CD4-positive, alpha-beta memory T cell (primary cell): ENCODE data around the gene PPP2R5E. TPM values are rescaled to one million over a fixed set of nuclear protein-coding genes. Genes with fewer than 3 reads are reported as not detected.

Source experiments
- CTCF ChIA-PET: fragments of 350-600 bp; sonication (Branson Sonifier 250); formaldehyde crosslinking; loops from one replicate; lab custom pipeline; 2021; ENCODE audit warnings: inconsistent platforms; ENCODE audit not compliant: partially characterized antibody; lab: Charles Lee
- POLR2A ChIA-PET: fragments of 350-600 bp; sonication (Branson Sonifier 250); formaldehyde crosslinking; loops from one replicate; lab custom pipeline; 2021; ENCODE audit not compliant: partially characterized antibody; lab: Charles Lee
- DNase-seq, 5 donors: peaks; one replicate each; pipeline versions ENCODE4 v3.0.0 to v3.0.0-alpha.2; 2020 to 2022; ENCODE audit warnings: mixed read lengths in 1 of 5
- H3K27ac ChIP-seq: one replicate; pipeline ENCODE4 v1.7.0; 2013; ENCODE audit warnings: low read depth, low read length
- H3K27me3 ChIP-seq: 2 replicates; pipeline ENCODE4 v1.7.0; 2013; ENCODE audit warnings: mild to moderate bottlenecking, low read length, moderate library complexity; ENCODE audit not compliant: insufficient read depth
- H3K36me3 ChIP-seq: 2 replicates; pipeline ENCODE4 v1.7.0; 2013; ENCODE audit warnings: mild to moderate bottlenecking, low read length, moderate library complexity; ENCODE audit not compliant: insufficient read depth
- H3K4me1 ChIP-seq: 2 replicates; pipeline ENCODE4 v1.7.0; 2013; ENCODE audit warnings: mild to moderate bottlenecking, low read length, moderate library complexity; ENCODE audit not compliant: insufficient read depth
- H3K4me3 ChIP-seq, 2 donors: one replicate each; pipeline ENCODE4 v1.7.0; 2013; ENCODE audit warnings: low read length in 2 of 2, mild to moderate bottlenecking in 1 of 2
- H3K9me3 ChIP-seq, 2 donors: one replicate each; pipeline ENCODE4 v1.7.0; 2013; ENCODE audit warnings: low read length in 2 of 2, control low read depth in 1 of 2; ENCODE audit not compliant: control insufficient read depth in 1 of 2
- H3K27ac Mint-ChIP-seq, 7 donors: one replicate each; pipeline ENCODE4 v1.8.0; 2020 to 2021; ENCODE audit warnings: mixed read lengths in 7 of 7, mild to moderate bottlenecking in 6 of 7, inconsistent platforms in 3 of 7, moderate library complexity in 3 of 7
- H3K27me3 Mint-ChIP-seq, 2 donors: one replicate each; pipeline ENCODE4 v1.8.0; 2020 to 2021; ENCODE audit warnings: mixed read lengths in 2 of 2
- H3K36me3 Mint-ChIP-seq, 2 donors: one replicate each; pipeline ENCODE4 v1.8.0; 2020 to 2021; ENCODE audit warnings: mixed read lengths in 2 of 2, inconsistent platforms in 1 of 2, mild to moderate bottlenecking in 1 of 2
- H3K4me1 Mint-ChIP-seq, 4 donors: one replicate each; pipeline ENCODE4 v1.8.0; 2020 to 2021; ENCODE audit warnings: mixed read lengths in 4 of 4, mild to moderate bottlenecking in 1 of 4
- H3K4me3 Mint-ChIP-seq, 8 donors: one replicate each; pipeline ENCODE4 v1.8.0; 2020 to 2021; ENCODE audit warnings: mixed read lengths in 8 of 8, mild to moderate bottlenecking in 7 of 8, moderate library complexity in 6 of 8, inconsistent platforms in 3 of 8
- H3K9me3 Mint-ChIP-seq, 8 donors: one replicate each; pipeline ENCODE4 v1.8.0; 2020 to 2021; ENCODE audit warnings: mixed read lengths in 8 of 8, mild to moderate bottlenecking in 5 of 8, inconsistent platforms in 3 of 8, moderate library complexity in 1 of 8
- intact Hi-C: fragments of 100-400 bp; cut with micrococcal nuclease; formaldehyde crosslinking; loops from one replicate; pipeline ENCODE4 v1.15.1; 2023
- polyA plus RNA-seq, 2 donors: library from polyadenylated mRNA; unstranded; fragments of 300-500 nt; fragmentation: Illumina TruSeq; gene quantifications; one replicate each; pipeline ENCODE4 v1.2.3, GENCODE V29; 2021
- total RNA-seq, 2 experiments: library from RNA; stranded (reverse); gene quantifications; one replicate each; pipeline ENCODE4 v1.2.3, GENCODE V29; 2021

Gene PPP2R5E
- total and polyA plus RNA-seq, 4 experiments from 2014 or later, result 36.2 to 38.3 (median 37.1) TPM

GRCh38 chr14:63543826-63544406 lies 739 bp upstream of the PPP2R5E start:
- peaks cover 26 to 48% (median 33%) of the 10 kb centered on the region in 4 donors for H3K4me1 Mint-ChIP-seq
- H3K27me3 ChIP-seq, result no peaks in the 10 kb centered on the region
- intact Hi-C loops, result loop anchor here (1.0 to 10.0 kb wide), 9 partner anchors 98 to 1868 kb away; partner anchors contain the start of genes FUT8, MAX, MTHFD1 and SGPP1

GRCh38 chr14:63542231-63542999 lies 762 bp downstream of the PPP2R5E start:
- H3K9me3 Mint-ChIP-seq, result no peaks in the 10 kb centered on the region
- H3K27ac Mint-ChIP-seq, result peak overlapping the region; percentile 61 to 93 (median 89)
- H3K4me3 ChIP-seq, result peak overlapping the region; percentile 59 to 68
- no peaks in the 10 kb centered on the region for H3K27me3 ChIP-seq
- H3K27ac ChIP-seq, result peak overlapping the region; percentile 91
- no peaks in the 10 kb centered on the region for H3K27me3 Mint-ChIP-seq
- peaks cover 15 to 31% of the 10 kb centered on the region in 2 donors for H3K36me3 Mint-ChIP-seq
- DNase-seq, result peak in 2 of 5 donors; percentile 5 to 38
- ChIA-PET CTCF (interaction anchor here (0.9 to 1.4 kb wide), 2 partner anchors 108 to 227 kb away, joined by 3 to 4 read pairs; no protein-coding TSS in a partner anchor), POLR2A (interaction anchor here (0.6 to 4.2 kb wide), 8 partner anchors 10 to 228 kb away, joined by 3 to 34 read pairs (median 6); partner anchors contain the start of genes SGPP1 and WDR89)
- no peaks in the 10 kb centered on the region for H3K9me3 ChIP-seq
- intact Hi-C loops, result loop anchor here (2.0 to 10.0 kb wide), 7 partner anchors 232 to 1870 kb away; partner anchors contain the start of genes FUT8, MAX, MTHFD1 and SYNE2
- peaks cover 27 to 52% (median 37%) of the 10 kb centered on the region in 4 donors for H3K4me1 Mint-ChIP-seq
- peaks cover 30% of the 10 kb centered on the region for H3K4me1 ChIP-seq
- H3K4me3 Mint-ChIP-seq, result peak overlapping the region; percentile 80 to 99 (median 98)
- peaks cover 11% of the 10 kb centered on the region for H3K36me3 ChIP-seq

More at GRCh38 chr14:63543826-63544406, 739 bp upstream of the PPP2R5E start:
- Histone ChIP-seq H3K36me3 (peaks cover 3% of the 10 kb centered on the region), H3K9me3 (no peaks in the 10 kb centered on the region), H3K27ac (peak overlapping the region; percentile 91), H3K4me3 (peak overlapping the region; percentile 68 to 83), H3K4me1 (peaks cover 26% of the 10 kb centered on the region)
- ChIA-PET POLR2A (interaction anchor here (0.8 to 4.2 kb wide), 20 partner anchors 11 to 1782 kb away, joined by 3 to 34 read pairs (median 4); partner anchors contain the start of genes MTHFD1, SGPP1 and WDR89), CTCF (interaction anchor here (0.6 to 1.4 kb wide), 5 partner anchors 69 to 227 kb away, joined by 3 to 4 read pairs (median 4); partner anchors contain the start of gene SGPP1)
- Mint-ChIP-seq H3K4me3 (peak overlapping the region; percentile 97 to 99 (median 98)), H3K27ac (peak overlapping the region; percentile 92 to 98 (median 97)), H3K36me3 (peaks cover 10 to 26% of the 10 kb centered on the region in 2 donors), H3K9me3 (no peaks in the 10 kb centered on the region), H3K27me3 (peaks cover 0 to 1% of the 10 kb centered on the region in 2 donors)
- no peak for DNase-seq

- Histone ChIP-seq H3K36me3 (peaks cover 18% of the 10 kb centered on the region), H3K9me3 (no peaks in the 10 kb centered on the region), H3K4me3 (no peak overlapping the region), H3K27me3 (no peaks in the 10 kb centered on the region), H3K27ac (no peak overlapping the region), H3K4me1 (peaks cover 19% of the 10 kb centered on the region)
- no peaks in the 10 kb centered on the region for H3K9me3 Mint-ChIP-seq
- peaks cover 28 to 59% of the 10 kb centered on the region in 2 donors for H3K36me3 Mint-ChIP-seq
- intact Hi-C loops, result no loop called here
- no peaks in the 10 kb centered on the region for H3K27me3 Mint-ChIP-seq
- H3K4me1 Mint-ChIP-seq, result peaks cover 20 to 43% (median 29%) of the 10 kb centered on the region in 4 donors
- H3K4me3 Mint-ChIP-seq, result peak overlapping the region in 1 of 8 donors; percentile 1
- H3K27ac Mint-ChIP-seq, result peak overlapping the region in 1 of 7 donors; percentile 4
- ChIA-PET CTCF (no interaction called here), POLR2A (no interaction called here)
- DNase-seq, result no peak
Measured at GRCh38 chr14:63535918-63536317, 7.3 kb downstream of the PPP2R5E start.

- ChIA-PET POLR2A (interaction anchor here (0.5 to 1.4 kb wide), 2 partner anchors 10 to 22 kb away, joined by 3 to 6 read pairs; partner anchors contain the start of gene PPP2R5E), CTCF (no interaction called here)
- Mint-ChIP-seq H3K9me3 (no peaks in the 10 kb centered on the region), H3K4me3 (no peak overlapping the region), H3K27ac (no peak overlapping the region), H3K27me3 (no peaks in the 10 kb centered on the region), H3K36me3 (peaks cover 23 to 55% of the 10 kb centered on the region in 2 donors), H3K4me1 (peaks cover 12 to 36% (median 24%) of the 10 kb centered on the region in 4 donors)
- Histone ChIP-seq H3K27ac (no peak overlapping the region), H3K9me3 (no peaks in the 10 kb centered on the region), H3K27me3 (no peaks in the 10 kb centered on the region), H3K4me3 (no peak overlapping the region), H3K36me3 (peaks cover 14% of the 10 kb centered on the region), H3K4me1 (peaks cover 14% of the 10 kb centered on the region)
- DNase-seq, result no peak
- intact Hi-C loops, result no loop called here
Measured at GRCh38 chr14:63533474-63533873, 9.7 kb downstream of the PPP2R5E start.

GRCh38 chr14:63524537-63525155 lies 18.5 kb downstream of the PPP2R5E start:
- no peaks in the 10 kb centered on the region for H3K27me3 ChIP-seq
- H3K27ac ChIP-seq, result no peak overlapping the region
- peaks cover 20 to 37% (median 28%) of the 10 kb centered on the region in 4 donors for H3K4me1 Mint-ChIP-seq
- peak in 1 of 5 donors; percentile 5 for DNase-seq
- intact Hi-C loops, result no loop called here
- H3K36me3 ChIP-seq, result peaks cover 11% of the 10 kb centered on the region
- peak overlapping the region in 4 of 7 donors; percentile 7 to 72 (median 51) for H3K27ac Mint-ChIP-seq
- POLR2A ChIA-PET, result interaction anchor here (1.4 kb wide), 1 partner anchor 10 kb away, joined by 3 read pairs; no protein-coding TSS in a partner anchor
- peaks cover 6% of the 10 kb centered on the region for H3K4me1 ChIP-seq
- peaks cover 36 to 43% of the 10 kb centered on the region in 2 donors for H3K36me3 Mint-ChIP-seq
- H3K27me3 Mint-ChIP-seq, result no peaks in the 10 kb centered on the region
- no peaks in the 10 kb centered on the region for H3K9me3 ChIP-seq
- H3K9me3 Mint-ChIP-seq, result no peaks in the 10 kb centered on the region
- H3K4me3 ChIP-seq, result no peak overlapping the region
- peak overlapping the region in 3 of 8 donors; percentile 5 to 16 (median 7) for H3K4me3 Mint-ChIP-seq
- CTCF ChIA-PET, result no interaction called here

- H3K27ac Mint-ChIP-seq, result peak overlapping the region in 4 of 7 donors; percentile 6 to 51 (median 14)
- H3K27me3 ChIP-seq, result no peaks in the 10 kb centered on the region
- DNase-seq, result no peak
- H3K4me3 Mint-ChIP-seq, result peak overlapping the region in 1 of 8 donors; percentile 20
- no peak overlapping the region for H3K4me3 ChIP-seq
- H3K4me1 ChIP-seq, result peaks cover 6% of the 10 kb centered on the region
- ChIA-PET POLR2A (interaction anchor here (1.4 kb wide), 1 partner anchor 10 kb away, joined by 3 read pairs; no protein-coding TSS in a partner anchor), CTCF (no interaction called here)
- intact Hi-C loops, result no loop called here
- H3K4me1 Mint-ChIP-seq, result peaks cover 20 to 34% (median 26%) of the 10 kb centered on the region in 4 donors
- peaks cover 11% of the 10 kb centered on the region for H3K36me3 ChIP-seq
- peaks cover 33 to 41% of the 10 kb centered on the region in 2 donors for H3K36me3 Mint-ChIP-seq
- H3K27me3 Mint-ChIP-seq, result no peaks in the 10 kb centered on the region
- H3K9me3 Mint-ChIP-seq, result no peaks in the 10 kb centered on the region
- no peaks in the 10 kb centered on the region for H3K9me3 ChIP-seq
- H3K27ac ChIP-seq, result no peak overlapping the region
Measured at GRCh38 chr14:63523735-63524426, 19.3 kb downstream of the PPP2R5E start.
